Measurements from ENCODE around the gene FGF18. TPM values are rescaled to one million over a fixed set of nuclear protein-coding genes. Genes with fewer than 3 reads are reported as not detected.

The FGF18 gene
- total RNA-seq, 1 donor from 2014 or later = 1.2 TPM

- Histone ChIP-seq H3K36me3 (ENCODE audit: insufficient read depth, low read length) (no peaks in the 10 kb centered on the region), H4K20me1 (ENCODE audit: insufficient read depth, low read length) (no peaks in the 10 kb centered on the region), H3K9ac (ENCODE audit: low read length) (no peak overlapping the region), H3K4me2 (ENCODE audit: low read length) (no peak overlapping the region), H3K27ac (ENCODE audit: low read depth, low read length) (no peak overlapping the region), H3K79me2 (ENCODE audit: insufficient read depth, low read length) (no peaks in the 10 kb centered on the region), H3K4me3 (ENCODE audit: insufficient read depth, low read depth, low read length) (no peak overlapping the region), H2AFZ (ENCODE audit: low read depth, low read length) (no peak overlapping the region), H3K9me3 (ENCODE audit: insufficient read depth, low read depth, low read length) (no peaks in the 10 kb centered on the region), H3K27me3 (ENCODE audit: insufficient read depth, low read length) (peaks cover 7% of the 10 kb centered on the region), H3K4me1 (ENCODE audit: insufficient read depth, low read length) (no peaks in the 10 kb centered on the region)
- H3K9me3 Mint-ChIP-seq (ENCODE audit: unreplicated experiment) = peaks cover 2% of the 10 kb centered on the region
- FAIRE-seq = no peak
- no peak overlapping the region for H3K4me3 Mint-ChIP-seq (ENCODE audit: unreplicated experiment)
- no peaks in the 10 kb centered on the region for H3K4me1 Mint-ChIP-seq (ENCODE audit: low read depth, unreplicated experiment)
- no peak for TF ChIP-seq CTCF (IDR thresholded peaks at IDR 0.05; ENCODE audit: insufficient read depth, low read depth, low read length)
- TF ChIP-seq EZH2 (IDR thresholded peaks at IDR 0.05; ENCODE audit: insufficient read depth, low read length) = no peak
- H3K27me3 Mint-ChIP-seq (ENCODE audit: low read depth, unreplicated experiment) = peaks cover 23% of the 10 kb centered on the region
- H3K36me3 Mint-ChIP-seq (ENCODE audit: low read depth, unreplicated experiment) = no peaks in the 10 kb centered on the region
- no peak for DNase-seq (ENCODE audit: low read depth)
- H3K27ac Mint-ChIP-seq (ENCODE audit: unreplicated experiment) = no peak overlapping the region
Observed at GRCh38 chr5:171480239-171480638, 60.8 kb downstream of the FGF18 start.

GRCh38 chr5:171481571-171482433, 62.4 kb downstream of the FGF18 start:
- Histone ChIP-seq H3K4me1 (ENCODE audit: insufficient read depth, low read length) (no peaks in the 10 kb centered on the region), H3K9me3 (ENCODE audit: insufficient read depth, low read depth, low read length) (no peaks in the 10 kb centered on the region), H3K36me3 (ENCODE audit: insufficient read depth, low read length) (no peaks in the 10 kb centered on the region), H3K4me2 (ENCODE audit: low read length) (no peak overlapping the region), H3K4me3 (ENCODE audit: insufficient read depth, low read depth, low read length) (no peak overlapping the region), H2AFZ (ENCODE audit: low read depth, low read length) (no peak overlapping the region), H3K79me2 (ENCODE audit: insufficient read depth, low read length) (no peaks in the 10 kb centered on the region), H3K27ac (ENCODE audit: low read depth, low read length) (no peak overlapping the region), H4K20me1 (ENCODE audit: insufficient read depth, low read length) (no peaks in the 10 kb centered on the region), H3K27me3 (ENCODE audit: insufficient read depth, low read length) (peaks cover 4% of the 10 kb centered on the region), H3K9ac (ENCODE audit: low read length) (no peak overlapping the region)
- H3K27ac Mint-ChIP-seq (ENCODE audit: unreplicated experiment) = no peak overlapping the region
- TF ChIP-seq EZH2 (IDR thresholded peaks at IDR 0.05; ENCODE audit: insufficient read depth, low read length) = no peak
- TF ChIP-seq CTCF (IDR thresholded peaks at IDR 0.05; ENCODE audit: insufficient read depth, low read depth, low read length) = no peak
- no peak overlapping the region for H3K4me3 Mint-ChIP-seq (ENCODE audit: unreplicated experiment)
- FAIRE-seq (no peak), DNase-seq (ENCODE audit: low read depth) (no peak)
- no peaks in the 10 kb centered on the region for H3K4me1 Mint-ChIP-seq (ENCODE audit: low read depth, unreplicated experiment)
- H3K9me3 Mint-ChIP-seq (ENCODE audit: unreplicated experiment) = no peaks in the 10 kb centered on the region
- H3K27me3 Mint-ChIP-seq (ENCODE audit: low read depth, unreplicated experiment) = peaks cover 34% of the 10 kb centered on the region
- H3K36me3 Mint-ChIP-seq (ENCODE audit: low read depth, unreplicated experiment) = no peaks in the 10 kb centered on the region

- H4K20me1 ChIP-seq (ENCODE audit: insufficient read depth, low read length) = no peaks in the 10 kb centered on the region
- no peak overlapping the region for H3K4me3 ChIP-seq (ENCODE audit: insufficient read depth, low read depth, low read length)
- FAIRE-seq = no peak
- Mint-ChIP-seq H3K9me3 (ENCODE audit: unreplicated experiment) (no peaks in the 10 kb centered on the region), H3K4me1 (ENCODE audit: low read depth, unreplicated experiment) (no peaks in the 10 kb centered on the region), H3K4me3 (ENCODE audit: unreplicated experiment) (no peak overlapping the region), H3K27me3 (ENCODE audit: low read depth, unreplicated experiment) (peaks cover 39% of the 10 kb centered on the region), H3K27ac (ENCODE audit: unreplicated experiment) (no peak overlapping the region), H3K36me3 (ENCODE audit: low read depth, unreplicated experiment) (no peaks in the 10 kb centered on the region)
- H3K9ac ChIP-seq (ENCODE audit: low read length) = no peak overlapping the region
- H3K79me2 ChIP-seq (ENCODE audit: insufficient read depth, low read length) = no peaks in the 10 kb centered on the region
- no peak overlapping the region for H2AFZ ChIP-seq (ENCODE audit: low read depth, low read length)
- no peaks in the 10 kb centered on the region for H3K36me3 ChIP-seq (ENCODE audit: insufficient read depth, low read length)
- H3K4me2 ChIP-seq (ENCODE audit: low read length) = no peak overlapping the region
- no peaks in the 10 kb centered on the region for H3K4me1 ChIP-seq (ENCODE audit: insufficient read depth, low read length)
- H3K27ac ChIP-seq (ENCODE audit: low read depth, low read length) = no peak overlapping the region
- H3K9me3 ChIP-seq (ENCODE audit: insufficient read depth, low read depth, low read length) = no peaks in the 10 kb centered on the region
- no peak for TF ChIP-seq CTCF (IDR thresholded peaks at IDR 0.05; ENCODE audit: insufficient read depth, low read depth, low read length)
- TF ChIP-seq EZH2 (IDR thresholded peaks at IDR 0.05; ENCODE audit: insufficient read depth, low read length) = no peak
- H3K27me3 ChIP-seq (ENCODE audit: insufficient read depth, low read length) = no peaks in the 10 kb centered on the region
- no peak for DNase-seq (ENCODE audit: low read depth)
Observed at GRCh38 chr5:171482434-171482730, 62.9 kb downstream of the FGF18 start.
